Loucy (cell line): ENCODE results near the gene CACNA2D1.

Source experiments
- H2AFZ ChIP-seq: fragments of 200-600 bp; sonication (generic); 2 replicates; pipeline ENCODE4 v1.6.0; 2016; ENCODE audit warnings: antibody characterized with exemption, mild to moderate bottlenecking, low read length, moderate library complexity
- H3F3A ChIP-seq: fragments of 200-600 bp; 2 replicates; pipeline ENCODE4 v1.6.0; 2016; ENCODE audit warnings: antibody characterized with exemption, low read depth, mild to moderate bottlenecking
- H3K27me3 ChIP-seq: fragments of 200-600 bp; sonication (generic); 2 replicates; pipeline ENCODE4 v1.6.1; 2014; ENCODE audit warnings: low read length, mild to moderate bottlenecking; ENCODE audit not compliant: insufficient read depth, poor library complexity, severe bottlenecking
- H3K36me3 ChIP-seq: fragments of 200-600 bp; sonication (generic); 2 replicates; pipeline ENCODE4 v1.6.1; 2016; ENCODE audit warnings: low read length; ENCODE audit not compliant: insufficient read depth
- H3K4me1 ChIP-seq: fragments of 200-600 bp; sonication (generic); 2 replicates; pipeline ENCODE4 v1.5.1; 2014; ENCODE audit warnings: low read length, mild to moderate bottlenecking; ENCODE audit not compliant: insufficient read depth, poor library complexity, severe bottlenecking
- H3K4me2 ChIP-seq: fragments of 200-600 bp; sonication (generic); 2 replicates; pipeline ENCODE4 v1.6.0; 2014; ENCODE audit warnings: antibody characterized with exemption, low read length, low read depth, mild to moderate bottlenecking; ENCODE audit not compliant: poor library complexity, severe bottlenecking
- H3K4me3 ChIP-seq: fragments of 200-600 bp; sonication (generic); 2 replicates; pipeline ENCODE4 v1.5.1; 2014; ENCODE audit warnings: low read length, mild to moderate bottlenecking, mixed read lengths; ENCODE audit not compliant: poor library complexity, severe bottlenecking
- H3K79me2 ChIP-seq: fragments of 200-600 bp; sonication (generic); 2 replicates; pipeline ENCODE4 v1.6.1; 2014; ENCODE audit warnings: low read length; ENCODE audit not compliant: insufficient read depth
- H3K9ac ChIP-seq: fragments of 200-600 bp; sonication (generic); 2 replicates; pipeline ENCODE4 v1.6.0; 2014; ENCODE audit warnings: mild to moderate bottlenecking, low read depth, low read length, moderate library complexity; ENCODE audit not compliant: poor library complexity, severe bottlenecking
- H3K9me2 ChIP-seq: fragments of 200-600 bp; sonication (generic); replicated peaks from 2 replicates; pipeline ENCODE4 v1.6.1; 2016; ENCODE audit warnings: low read depth, low read length, mixed read lengths
- H3K9me3 ChIP-seq: fragments of 200-600 bp; sonication (generic); 2 replicates; pipeline ENCODE4 v1.6.1; 2014; ENCODE audit warnings: mild to moderate bottlenecking, antibody characterized with exemption, low read length, low read depth; ENCODE audit not compliant: insufficient read depth
- H4K20me1 ChIP-seq: fragments of 200-600 bp; sonication (generic); 2 replicates; pipeline ENCODE4 v1.6.0; 2014; ENCODE audit warnings: antibody characterized with exemption, low read length, mild to moderate bottlenecking; ENCODE audit not compliant: insufficient read depth, poor library complexity, severe bottlenecking
- EZH2phosphoT487 ChIP-seq: fragments of 200-600 bp; IDR thresholded peaks from 2 replicates; pipeline ENCODE4 v1.6.1; 2018; ENCODE audit warnings: antibody characterized with exemption, mild to moderate bottlenecking, moderate library complexity, borderline replicate concordance
- TF ChIP-seq, protein P1 (sequence below): fragments of 200-600 bp; sonication (generic); conservative IDR thresholded peaks from 2 replicates; pipeline ENCODE4 v1.5.1; 2014; ENCODE audit warnings: mild to moderate bottlenecking, antibody characterized with exemption, low read length

Gene CACNA2D1

DNA sequence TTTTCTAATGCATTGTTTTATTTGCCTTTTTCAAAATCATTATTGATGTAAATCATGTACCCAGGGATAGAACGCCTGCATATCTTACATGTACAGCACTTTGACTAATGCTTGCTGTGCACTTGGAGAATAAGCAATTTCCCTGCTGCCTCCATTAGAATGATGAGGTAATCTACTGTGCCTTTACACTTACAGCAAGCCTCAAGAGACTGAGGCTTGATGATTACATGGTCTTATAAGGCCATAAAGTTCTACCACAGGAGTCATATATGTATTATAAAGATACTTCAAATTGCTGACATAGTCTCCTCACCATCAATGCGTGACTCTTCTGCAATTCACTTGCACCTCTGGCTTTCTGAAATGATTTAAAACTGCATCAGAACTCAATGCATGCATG is 345.2 kb downstream of the CACNA2D1 start:
- no peaks in the 10 kb centered on the region for H3K79me2 ChIP-seq
- H3K4me1 ChIP-seq, result no peaks in the 10 kb centered on the region
- H3K4me2 ChIP-seq, result no peak overlapping the region
- no peak overlapping the region for H3K4me3 ChIP-seq
- no peaks in the 10 kb centered on the region for H3K27me3 ChIP-seq
- no peaks in the 10 kb centered on the region for H3K9me3 ChIP-seq
- no peaks in the 10 kb centered on the region for H3K36me3 ChIP-seq
- no peak overlapping the region for H3K9ac ChIP-seq
- no peaks in the 10 kb centered on the region for H3F3A ChIP-seq
- no peak overlapping the region for H2AFZ ChIP-seq
- no peak for TF ChIP-seq EZH2phosphoT487
- TF ChIP-seq, protein P1, sequence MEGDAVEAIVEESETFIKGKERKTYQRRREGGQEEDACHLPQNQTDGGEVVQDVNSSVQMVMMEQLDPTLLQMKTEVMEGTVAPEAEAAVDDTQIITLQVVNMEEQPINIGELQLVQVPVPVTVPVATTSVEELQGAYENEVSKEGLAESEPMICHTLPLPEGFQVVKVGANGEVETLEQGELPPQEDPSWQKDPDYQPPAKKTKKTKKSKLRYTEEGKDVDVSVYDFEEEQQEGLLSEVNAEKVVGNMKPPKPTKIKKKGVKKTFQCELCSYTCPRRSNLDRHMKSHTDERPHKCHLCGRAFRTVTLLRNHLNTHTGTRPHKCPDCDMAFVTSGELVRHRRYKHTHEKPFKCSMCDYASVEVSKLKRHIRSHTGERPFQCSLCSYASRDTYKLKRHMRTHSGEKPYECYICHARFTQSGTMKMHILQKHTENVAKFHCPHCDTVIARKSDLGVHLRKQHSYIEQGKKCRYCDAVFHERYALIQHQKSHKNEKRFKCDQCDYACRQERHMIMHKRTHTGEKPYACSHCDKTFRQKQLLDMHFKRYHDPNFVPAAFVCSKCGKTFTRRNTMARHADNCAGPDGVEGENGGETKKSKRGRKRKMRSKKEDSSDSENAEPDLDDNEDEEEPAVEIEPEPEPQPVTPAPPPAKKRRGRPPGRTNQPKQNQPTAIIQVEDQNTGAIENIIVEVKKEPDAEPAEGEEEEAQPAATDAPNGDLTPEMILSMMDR, result no peak
- no peaks in the 10 kb centered on the region for H3K9me2 ChIP-seq
- no peaks in the 10 kb centered on the region for H4K20me1 ChIP-seq

DNA sequence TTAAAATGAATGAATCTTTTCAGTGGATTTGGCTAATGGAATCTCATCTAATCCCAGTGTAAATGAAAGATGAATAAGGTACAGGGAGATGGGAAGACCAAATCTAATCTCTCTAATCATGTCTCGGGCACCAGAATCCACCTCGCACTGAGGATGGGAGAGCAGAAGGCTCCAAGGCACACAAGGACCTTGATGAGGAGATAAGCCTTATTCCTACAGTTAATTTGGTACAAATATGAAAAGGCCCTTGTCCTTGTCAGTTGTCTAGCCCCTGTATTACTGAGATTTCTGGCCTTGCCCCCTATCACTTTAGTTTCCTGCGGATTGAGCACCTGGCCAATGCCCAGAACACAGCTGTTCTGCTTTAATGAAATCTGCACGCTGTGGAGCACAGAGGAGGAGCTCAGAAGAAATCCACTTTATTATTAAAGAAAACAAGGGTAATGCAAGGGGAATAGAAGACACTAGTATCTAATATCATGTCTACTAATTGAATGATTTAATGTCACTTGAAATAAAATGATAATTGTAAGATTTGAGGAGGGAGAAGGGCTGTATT is 352.4 kb downstream of the CACNA2D1 start:
- Histone ChIP-seq H4K20me1 (no peaks in the 10 kb centered on the region), H3K9ac (no peak overlapping the region), H3K36me3 (no peaks in the 10 kb centered on the region), H3K9me3 (no peaks in the 10 kb centered on the region), H3K4me3 (no peak overlapping the region), H3K79me2 (no peaks in the 10 kb centered on the region), H3K4me2 (no peak overlapping the region), H3K9me2 (no peaks in the 10 kb centered on the region), H2AFZ (no peak overlapping the region), H3K4me1 (no peaks in the 10 kb centered on the region), H3K27me3 (no peaks in the 10 kb centered on the region), H3F3A (no peaks in the 10 kb centered on the region)
- no peak for TF ChIP-seq EZH2phosphoT487
- TF ChIP-seq, protein P1, result no peak

DNA sequence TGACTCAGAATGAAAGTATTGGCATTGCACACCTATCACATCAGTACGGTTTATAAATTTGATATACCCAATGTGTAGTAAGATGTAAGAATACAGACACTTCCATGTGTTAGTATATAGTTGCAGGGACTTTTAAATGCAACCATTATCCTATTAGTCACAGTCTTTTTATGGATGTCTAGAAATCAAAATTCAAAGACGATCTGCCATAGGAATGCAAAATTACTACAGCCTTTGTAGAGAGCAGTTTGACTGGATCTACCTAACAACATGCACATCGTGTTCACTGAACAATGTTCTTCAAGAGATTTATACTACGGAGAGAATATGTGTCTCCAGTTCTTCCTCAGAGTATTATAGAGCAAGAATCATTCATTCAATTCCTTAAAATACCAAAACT is 356.5 kb downstream of the CACNA2D1 start:
- TF ChIP-seq EZH2phosphoT487, result no peak
- TF ChIP-seq, protein P1, result no peak
- H3F3A ChIP-seq, result no peaks in the 10 kb centered on the region
- no peak overlapping the region for H3K4me2 ChIP-seq
- H4K20me1 ChIP-seq, result no peaks in the 10 kb centered on the region
- no peaks in the 10 kb centered on the region for H3K4me1 ChIP-seq
- no peak overlapping the region for H2AFZ ChIP-seq
- no peak overlapping the region for H3K9ac ChIP-seq
- H3K4me3 ChIP-seq, result no peak overlapping the region
- H3K27me3 ChIP-seq, result no peaks in the 10 kb centered on the region
- H3K9me2 ChIP-seq, result no peaks in the 10 kb centered on the region
- no peaks in the 10 kb centered on the region for H3K79me2 ChIP-seq
- no peaks in the 10 kb centered on the region for H3K36me3 ChIP-seq
- H3K9me3 ChIP-seq, result no peaks in the 10 kb centered on the region
